ENCODE results near the gene MPP4. TPM values are rescaled to one million over a fixed set of nuclear protein-coding genes. Genes with fewer than 3 reads are reported as not detected.

The MPP4 gene
- total RNA-seq, 1 experiment from 2014 or later: 0.77 TPM

GRCh38 chr2:201734111-201734510 lies 35.7 kb upstream of the MPP4 start:
- H3K27ac ChIP-seq (ENCODE audit: low read length): no peak overlapping the region
- no peak overlapping the region for H2AFZ ChIP-seq (ENCODE audit: low read length)
- ChIA-PET CTCF (no interaction called here), POLR2A (ENCODE audit: unreplicated experiment) (no interaction called here)
- intact Hi-C loops (cut with micrococcal nuclease): no loop called here
- H3K9ac ChIP-seq (ENCODE audit: low read length): no peak overlapping the region
- no peaks in the 10 kb centered on the region for H3K79me2 ChIP-seq (ENCODE audit: low read length)
- no peak overlapping the region for H3K4me3 ChIP-seq (ENCODE audit: low read length)
- no peak for DNase-seq
- no peak for ATAC-seq
- no peak for TF ChIP-seq EZH2phosphoT487 (IDR thresholded peaks at IDR 0.05; ENCODE audit: borderline replicate concordance, low read length)
- no peak for TF ChIP-seq CTCF (conservative IDR thresholded peaks at IDR 0.05; ENCODE audit: low read depth, low read length)
- TF ChIP-seq EZH2 (IDR thresholded peaks at IDR 0.05; ENCODE audit: low read length, unreplicated experiment): no peak
- no peak overlapping the region for H3K4me2 ChIP-seq (ENCODE audit: low read length)
- H3K27me3 ChIP-seq (ENCODE audit: low read length): no peaks in the 10 kb centered on the region
- no peaks in the 10 kb centered on the region for H3K4me1 ChIP-seq (ENCODE audit: insufficient read depth, low read length)
- no peaks in the 10 kb centered on the region for H4K20me1 ChIP-seq (ENCODE audit: low read length)
- H3K9me3 ChIP-seq (ENCODE audit: low read length): no peaks in the 10 kb centered on the region
- no peaks in the 10 kb centered on the region for H3F3A ChIP-seq (ENCODE audit: low read length, unreplicated experiment)
- H3K36me3 ChIP-seq (ENCODE audit: low read depth, low read length): peaks cover 28% of the 10 kb centered on the region
- H3K9me2 ChIP-seq (replicated peaks; ENCODE audit: low read length): no peaks in the 10 kb centered on the region
- BruUV-seq (replicated peaks): no TSS peak

- H3F3A ChIP-seq (ENCODE audit: low read length, unreplicated experiment): no peaks in the 10 kb centered on the region
- intact Hi-C loops (cut with micrococcal nuclease): no loop called here
- peaks cover 26% of the 10 kb centered on the region for H3K36me3 ChIP-seq (ENCODE audit: low read depth, low read length)
- ChIA-PET CTCF (interaction anchor here (0.7 kb wide), 1 partner anchor 770 kb away, joined by 5 read pairs; no protein-coding TSS in a partner anchor), POLR2A (ENCODE audit: unreplicated experiment) (no interaction called here)
- no peak overlapping the region for H3K4me3 ChIP-seq (ENCODE audit: low read length)
- H4K20me1 ChIP-seq (ENCODE audit: low read length): no peaks in the 10 kb centered on the region
- H3K4me1 ChIP-seq (ENCODE audit: insufficient read depth, low read length): no peaks in the 10 kb centered on the region
- no peak overlapping the region for H3K27ac ChIP-seq (ENCODE audit: low read length)
- H2AFZ ChIP-seq (ENCODE audit: low read length): no peak overlapping the region
- no peaks in the 10 kb centered on the region for H3K9me2 ChIP-seq (replicated peaks; ENCODE audit: low read length)
- no TSS peak for BruUV-seq (replicated peaks)
- H3K79me2 ChIP-seq (ENCODE audit: low read length): no peaks in the 10 kb centered on the region
- H3K4me2 ChIP-seq (ENCODE audit: low read length): no peak overlapping the region
- H3K27me3 ChIP-seq (ENCODE audit: low read length): no peaks in the 10 kb centered on the region
- H3K9me3 ChIP-seq (ENCODE audit: low read length): no peaks in the 10 kb centered on the region
- DNase-seq (no peak), ATAC-seq (0 out of 2 replicates have a peak, but pooled peaks have one; percentile 40)
- TF ChIP-seq CTCF (conservative IDR thresholded peaks at IDR 0.05; ENCODE audit: low read depth, low read length) (no peak), EZH2phosphoT487 (IDR thresholded peaks at IDR 0.05; ENCODE audit: borderline replicate concordance, low read length) (no peak), EZH2 (IDR thresholded peaks at IDR 0.05; ENCODE audit: low read length, unreplicated experiment) (no peak)
- H3K9ac ChIP-seq (ENCODE audit: low read length): no peak overlapping the region
Measured at GRCh38 chr2:201733544-201733943, 35.1 kb upstream of the MPP4 start.

GRCh38 chr2:201730651-201731285 lies 32.3 kb upstream of the MPP4 start:
- ATAC-seq (no peak), DNase-seq (no peak)
- Histone ChIP-seq H3K4me3 (ENCODE audit: low read length) (no peak overlapping the region), H3F3A (ENCODE audit: low read length, unreplicated experiment) (no peaks in the 10 kb centered on the region), H3K9me2 (replicated peaks; ENCODE audit: low read length) (no peaks in the 10 kb centered on the region), H3K27me3 (ENCODE audit: low read length) (no peaks in the 10 kb centered on the region), H4K20me1 (ENCODE audit: low read length) (no peaks in the 10 kb centered on the region), H3K4me1 (ENCODE audit: insufficient read depth, low read length) (no peaks in the 10 kb centered on the region), H3K9me3 (ENCODE audit: low read length) (no peaks in the 10 kb centered on the region), H3K4me2 (ENCODE audit: low read length) (no peak overlapping the region), H3K27ac (ENCODE audit: low read length) (no peak overlapping the region), H3K9ac (ENCODE audit: low read length) (no peak overlapping the region), H2AFZ (ENCODE audit: low read length) (no peak overlapping the region), H3K79me2 (ENCODE audit: low read length) (no peaks in the 10 kb centered on the region), H3K36me3 (ENCODE audit: low read depth, low read length) (peaks cover 25% of the 10 kb centered on the region)
- POLR2A ChIA-PET (ENCODE audit: unreplicated experiment): no interaction called here
- intact Hi-C loops (cut with micrococcal nuclease): no loop called here
- CTCF ChIA-PET: no interaction called here
- BruUV-seq (replicated peaks): no TSS peak
- TF ChIP-seq CTCF (conservative IDR thresholded peaks at IDR 0.05; ENCODE audit: low read depth, low read length): no peak
- TF ChIP-seq EZH2 (IDR thresholded peaks at IDR 0.05; ENCODE audit: low read length, unreplicated experiment): no peak
- no peak for TF ChIP-seq EZH2phosphoT487 (IDR thresholded peaks at IDR 0.05; ENCODE audit: borderline replicate concordance, low read length)

Measured in PC-3 (cell line).